Neuronal stem cell (in vitro differentiated cells): ENCODE data around the gene LRRC37A3.
"Not testable (repeated sequence)": the region's sequence is repeated elsewhere in the genome, so short reads cannot be mapped to it uniquely, and the experiment has no call there.

Experiments used
- DNase-seq: peaks from one replicate; pipeline ENCODE4 v3.0.0-alpha.2; 2013; ENCODE audit warnings: low spot score
- H2AFZ ChIP-seq: one replicate; pipeline ENCODE4 v1.6.1; 2013; ENCODE audit warnings: mild to moderate bottlenecking, low read length, inconsistent platforms
- H2AK5ac ChIP-seq: 2 replicates; pipeline ENCODE4 v1.6.1; 2013; ENCODE audit warnings: low read depth, mild to moderate bottlenecking, inconsistent platforms, low read length, moderate library complexity, mixed read lengths
- H2BK120ac ChIP-seq: 2 replicates; pipeline ENCODE4 v1.6.1; 2013; ENCODE audit warnings: low read depth, mild to moderate bottlenecking, inconsistent platforms, low read length, moderate library complexity, mixed read lengths
- H2BK12ac ChIP-seq: one replicate; pipeline ENCODE4 v1.6.1; 2013; ENCODE audit warnings: low read length, inconsistent platforms
- H2BK15ac ChIP-seq: 2 replicates; pipeline ENCODE4 v1.6.1; 2013; ENCODE audit warnings: mild to moderate bottlenecking, low read length, inconsistent platforms, mixed read lengths
- H2BK5ac ChIP-seq: one replicate; pipeline ENCODE4 v1.6.1; 2013; ENCODE audit warnings: inconsistent platforms, mild to moderate bottlenecking, low read length, moderate library complexity
- H3K14ac ChIP-seq: one replicate; pipeline ENCODE4 v1.6.1; 2013; ENCODE audit warnings: low read length, inconsistent platforms
- H3K18ac ChIP-seq: 2 replicates; pipeline ENCODE4 v1.6.1; 2013; ENCODE audit warnings: low read length, inconsistent platforms
- H3K23ac ChIP-seq: 2 replicates; pipeline ENCODE4 v1.6.1; 2013; ENCODE audit warnings: low read depth, mild to moderate bottlenecking, mixed read lengths, low read length, inconsistent platforms; ENCODE audit not compliant: poor library complexity
- H3K27ac ChIP-seq: replicated peaks from 3 replicates; pipeline ENCODE4 v1.5.1; 2013; ENCODE audit warnings: low read length, inconsistent platforms
- H3K27me3 ChIP-seq, 3 experiments: 2 replicates each; pipeline ENCODE4 v1.6.1; 2013; ENCODE audit warnings: low read length in 3 of 3, mild to moderate bottlenecking in 2 of 3, inconsistent platforms in 1 of 3, low read depth in 1 of 3, mixed read lengths in 1 of 3, moderate library complexity in 1 of 3; ENCODE audit not compliant: control insufficient read depth in 3 of 3, insufficient read depth in 3 of 3
- H3K36me3 ChIP-seq, 2 donors: replicated peaks in 1 of 2; 2 replicates each; pipeline ENCODE4 v1.6.1; 2013; ENCODE audit warnings: low read length in 2 of 2; ENCODE audit not compliant: control insufficient read depth in 2 of 2, insufficient read depth in 2 of 2
- H3K4ac ChIP-seq: 2 replicates; pipeline ENCODE4 v1.6.1; 2013; ENCODE audit warnings: inconsistent platforms, mild to moderate bottlenecking, low read length, moderate library complexity
- H3K4me1 ChIP-seq, 2 donors: 1 replicate in 1 of 2; 2 replicates in 1 of 2; pipeline ENCODE4 v1.6.1; 2013; ENCODE audit warnings: low read length in 2 of 2, low read depth in 1 of 2; ENCODE audit not compliant: control insufficient read depth in 2 of 2, insufficient read depth in 1 of 2
- H3K4me2 ChIP-seq: one replicate; pipeline ENCODE4 v1.6.1; 2013; ENCODE audit warnings: mild to moderate bottlenecking, low read length, inconsistent platforms; ENCODE audit not compliant: insufficient read depth, poor library complexity, severe bottlenecking
- H3K4me3 ChIP-seq, 2 donors: 2 replicates each; pipeline ENCODE4 v1.5.1; 2013; ENCODE audit warnings: low read length in 2 of 2, mild to moderate bottlenecking in 2 of 2, inconsistent platforms in 1 of 2, moderate library complexity in 1 of 2
- H3K79me1 ChIP-seq: one replicate; pipeline ENCODE4 v1.6.1; 2013; ENCODE audit warnings: low read depth, mild to moderate bottlenecking, inconsistent platforms, low read length, moderate library complexity
- H3K9ac ChIP-seq: one replicate; pipeline ENCODE4 v1.6.1; 2013; ENCODE audit warnings: mild to moderate bottlenecking, low read depth, low read length, inconsistent platforms; ENCODE audit not compliant: poor library complexity
- H3K9me3 ChIP-seq, 2 donors: replicated peaks in 1 of 2; 2 replicates each; pipeline versions ENCODE3 to v1.6.1; 2013; ENCODE audit warnings: low read length in 2 of 2, mild to moderate bottlenecking in 2 of 2, inconsistent platforms in 1 of 2, low read depth in 1 of 2, mixed read lengths in 1 of 2, moderate library complexity in 1 of 2; ENCODE audit not compliant: control insufficient read depth in 2 of 2, insufficient read depth in 1 of 2
- H4K8ac ChIP-seq: one replicate; pipeline ENCODE4 v1.6.1; 2013; ENCODE audit warnings: low read depth, mild to moderate bottlenecking, inconsistent platforms, low read length, moderate library complexity
- H4K91ac ChIP-seq: one replicate; pipeline ENCODE4 v1.6.1; 2013; ENCODE audit warnings: low read length, low read depth, mild to moderate bottlenecking, inconsistent platforms; ENCODE audit not compliant: poor library complexity
- WGBS, 2 donors: extraction: QIAGEN DNeasy Blood & Tissue Kit; methylation state at CpG; one replicate each; pipeline ENCODE4 v1.1.7; 2013; ENCODE audit warnings: missing lambda C conversion rate in 2 of 2, mixed read lengths in 1 of 2; ENCODE audit not compliant: insufficient read length in 2 of 2, insufficient replicate concordance in 1 of 2; ENCODE audit errors: extremely low coverage in 2 of 2; 5-methylcytosine and 5-hydroxymethylcytosine counted together

LRRC37A3 gene

DNA sequence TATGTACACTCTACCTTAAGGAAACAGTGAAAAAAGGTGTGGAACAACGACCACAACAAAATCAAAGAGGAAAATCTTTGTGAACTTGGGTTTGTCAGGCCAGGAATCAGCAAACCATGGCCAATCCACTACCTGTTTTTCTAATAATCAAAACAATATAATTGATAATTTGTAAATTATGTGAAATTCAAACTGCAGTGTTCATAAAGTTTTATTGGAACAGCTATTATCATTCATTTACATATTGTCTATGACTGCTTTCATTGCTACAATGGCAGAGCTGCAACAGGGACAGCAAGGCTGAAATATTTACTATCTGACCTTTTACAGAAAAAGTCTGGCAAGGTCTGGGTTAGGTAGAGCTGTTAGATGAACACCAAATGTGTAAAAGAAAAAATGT is 4.0 kb downstream of the LRRC37A3 start:
- H3K4me3 ChIP-seq, H3K4me2 ChIP-seq, H2BK5ac ChIP-seq, H4K91ac ChIP-seq, H3K18ac ChIP-seq, H3K4ac ChIP-seq, H3K23ac ChIP-seq, H3K9ac ChIP-seq, H3K9me3 ChIP-seq, H3K79me1 ChIP-seq, H2AK5ac ChIP-seq, H3K27me3 ChIP-seq, H3K27ac ChIP-seq, H3K36me3 ChIP-seq, H2AFZ ChIP-seq, H3K14ac ChIP-seq, H2BK15ac ChIP-seq, H2BK12ac ChIP-seq, H4K8ac ChIP-seq, H2BK120ac ChIP-seq, H3K4me1 ChIP-seq, DNase-seq: not testable (repeated sequence)
- WGBS, 2 donors: no CpG with 5 or more reads among the region's 1 CpG

DNA sequence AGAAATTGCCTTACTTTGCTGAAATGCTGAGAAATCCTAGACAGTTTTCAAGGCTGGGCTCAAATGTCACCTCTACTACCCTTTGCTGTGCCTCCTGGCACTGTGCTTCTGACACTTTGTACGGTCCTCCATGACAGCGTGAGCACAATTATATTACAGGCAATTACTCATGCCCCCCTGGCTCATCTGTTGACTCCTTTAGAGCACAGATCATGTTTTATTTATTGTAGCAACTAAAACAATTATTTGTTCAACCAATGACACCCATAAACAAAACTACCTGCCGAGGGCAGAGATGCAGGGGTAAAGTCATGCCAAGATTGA is 9.1 kb downstream of the LRRC37A3 start:
- H2AFZ ChIP-seq, H2BK15ac ChIP-seq, H2BK120ac ChIP-seq, H3K4me2 ChIP-seq, H3K27me3 ChIP-seq, H3K4me1 ChIP-seq, H2BK12ac ChIP-seq, H3K9ac ChIP-seq, H4K91ac ChIP-seq, H2BK5ac ChIP-seq, H3K18ac ChIP-seq, DNase-seq, H3K9me3 ChIP-seq, H3K79me1 ChIP-seq, H3K4me3 ChIP-seq, H3K27ac ChIP-seq, H3K23ac ChIP-seq, H4K8ac ChIP-seq, H3K14ac ChIP-seq, H3K36me3 ChIP-seq, H2AK5ac ChIP-seq, H3K4ac ChIP-seq: not testable (repeated sequence)
- WGBS, 2 donors: no CpG with 5 or more reads among the region's 3 CpGs

DNA sequence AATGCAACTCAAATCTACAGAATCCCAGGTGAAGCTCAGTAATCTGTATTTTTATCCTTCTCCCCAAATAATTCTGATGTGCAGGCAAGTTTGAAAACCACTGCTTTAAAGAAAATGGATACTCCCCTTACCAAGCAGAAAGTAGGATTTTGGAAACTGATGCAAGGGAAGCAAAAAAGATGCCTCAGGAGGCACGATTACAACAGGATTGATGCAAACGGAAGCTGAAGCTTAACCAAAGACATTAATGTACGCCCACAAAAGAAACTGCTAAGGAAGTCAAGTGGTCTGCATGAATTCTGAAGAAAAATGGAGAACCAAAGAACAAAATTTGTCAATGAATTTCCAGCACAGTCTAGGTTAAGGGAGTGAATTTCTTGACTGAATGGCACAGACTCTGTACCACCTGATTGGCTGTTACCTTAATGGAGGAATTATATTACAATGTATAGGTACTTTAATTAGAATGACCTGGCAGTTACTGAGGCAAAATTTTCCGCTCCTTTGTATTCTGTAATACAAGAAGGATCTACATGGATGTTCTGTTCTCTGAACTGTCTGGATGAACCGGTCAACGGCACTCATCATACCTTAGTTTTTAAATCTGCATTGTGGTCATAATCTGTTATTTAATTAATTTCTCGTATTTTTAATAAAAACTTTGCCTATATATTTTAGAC is 9.6 kb downstream of the LRRC37A3 start:
- H3K4me1 ChIP-seq, H4K91ac ChIP-seq, H3K18ac ChIP-seq, H2AFZ ChIP-seq, H2BK12ac ChIP-seq, H2AK5ac ChIP-seq, H2BK15ac ChIP-seq, H3K36me3 ChIP-seq, H3K4me2 ChIP-seq, H3K9ac ChIP-seq, DNase-seq, H3K23ac ChIP-seq, H3K79me1 ChIP-seq, H3K14ac ChIP-seq, H4K8ac ChIP-seq, H2BK120ac ChIP-seq, H3K27ac ChIP-seq, H2BK5ac ChIP-seq, H3K27me3 ChIP-seq, H3K4me3 ChIP-seq, H3K4ac ChIP-seq, H3K9me3 ChIP-seq: not testable (repeated sequence)
- WGBS, 2 donors: no CpG with 5 or more reads among the region's 7 CpGs

DNA sequence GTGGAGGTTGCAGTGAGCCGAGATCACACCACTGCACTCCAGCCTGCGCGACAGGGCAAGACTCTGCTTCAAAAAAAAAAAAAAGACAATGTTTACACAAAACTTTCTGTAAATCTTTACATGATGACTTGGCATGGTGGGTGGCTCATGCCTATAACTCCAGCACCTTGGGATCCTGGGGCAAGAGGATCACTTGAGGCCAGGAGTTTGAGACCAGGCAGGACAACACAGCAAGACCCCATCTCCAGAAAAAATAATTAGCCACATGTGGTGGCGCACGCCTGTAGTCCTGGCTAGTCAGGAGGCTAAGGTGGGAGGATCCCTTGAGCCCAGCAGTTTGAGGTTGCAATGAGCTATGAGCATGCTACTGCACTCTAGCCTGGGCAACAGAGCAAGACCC is 15.2 kb downstream of the LRRC37A3 start:
- not testable (repeated sequence) for H3K18ac ChIP-seq, H2AK5ac ChIP-seq, H3K79me1 ChIP-seq, H3K23ac ChIP-seq, H3K9me3 ChIP-seq, H3K4me2 ChIP-seq, H2AFZ ChIP-seq, H3K27ac ChIP-seq, H4K91ac ChIP-seq, H2BK120ac ChIP-seq, H2BK12ac ChIP-seq, H3K9ac ChIP-seq, H3K14ac ChIP-seq, H4K8ac ChIP-seq, H3K4me3 ChIP-seq, H3K36me3 ChIP-seq, H3K27me3 ChIP-seq, H3K4me1 ChIP-seq, H3K4ac ChIP-seq, H2BK5ac ChIP-seq, DNase-seq, H2BK15ac ChIP-seq
- WGBS, 2 donors: no CpG with 5 or more reads among the region's 5 CpGs
